H1 (cell line): ENCODE measurements around the gene MZT2A. TPM values are rescaled to one million over a fixed set of nuclear protein-coding genes. Genes with fewer than 3 reads are reported as not detected.
"Not testable (repeated sequence)": the region's sequence is repeated elsewhere in the genome, so short reads cannot be mapped to it uniquely, and the experiment has no call there.

Source experiments
- CTCF ChIA-PET: fragments of 300-600 bp; sonication (Branson Sonifier 250); formaldehyde crosslinking; loops from one replicate; lab custom pipeline; 2021; ENCODE audit not compliant: partially characterized antibody; lab: Charles Lee
- POLR2A ChIA-PET: fragments of 300-600 bp; sonication (Branson Sonifier 250); formaldehyde crosslinking; loops from one replicate; lab custom pipeline; 2021; ENCODE audit warnings: inconsistent platforms; ENCODE audit not compliant: partially characterized antibody; lab: Charles Lee
- DNase-seq, 2 experiments: peaks; one replicate each; pipeline versions ENCODE4 v3.0.0 to v3.0.0-alpha.2; 2010 to 2022; ENCODE audit warnings: low spot score in 2 of 2, low read depth in 1 of 2, mixed read lengths in 1 of 2
- FAIRE-seq: peaks from 2 replicates; lab custom pipeline; 2011; peaks lifted over from hg19 to GRCh38; lab: Jason Lieb, UNC
- H2AFZ ChIP-seq: 2 replicates; pipeline ENCODE4 v1.8.1; 2012; ENCODE audit warnings: low read length, inconsistent platforms
- H2AK5ac ChIP-seq: 2 replicates; pipeline ENCODE4 v1.6.1; 2013; ENCODE audit warnings: low read depth, low read length
- H2BK120ac ChIP-seq: replicated peaks from 2 replicates; pipeline ENCODE3; 2013; ENCODE audit warnings: low read depth, low read length, inconsistent platforms
- H2BK12ac ChIP-seq: 2 replicates; pipeline ENCODE4 v1.6.1; 2013; ENCODE audit warnings: low read depth, low read length
- H2BK15ac ChIP-seq: 2 replicates; pipeline ENCODE4 v1.6.1; 2013; ENCODE audit warnings: low read length
- H2BK20ac ChIP-seq: 2 replicates; pipeline ENCODE4 v1.6.1; 2013; ENCODE audit warnings: low read length
- H2BK5ac ChIP-seq: 2 replicates; pipeline ENCODE4 v1.6.1; 2013; ENCODE audit warnings: low read depth, low read length
- H3K14ac ChIP-seq: 2 replicates; pipeline ENCODE4 v1.6.1; 2013; ENCODE audit warnings: inconsistent platforms; ENCODE audit not compliant: insufficient read length
- H3K18ac ChIP-seq: 2 replicates; pipeline ENCODE4 v1.6.1; 2013; ENCODE audit warnings: low read length; ENCODE audit errors: extremely low read depth
- H3K23ac ChIP-seq: 2 replicates; pipeline ENCODE4 v1.6.1; 2013; ENCODE audit warnings: inconsistent platforms; ENCODE audit not compliant: insufficient read length
- H3K23me2 ChIP-seq: 2 replicates; pipeline ENCODE4 v1.6.1; 2013; ENCODE audit warnings: low read depth, low read length
- H3K27ac ChIP-seq: 2 replicates; pipeline ENCODE4 v1.6.1; 2011; ENCODE audit warnings: low read depth, low read length, inconsistent platforms
- H3K27me3 ChIP-seq, 4 experiments: replicated peaks in 1 of 4; 1 replicate in 1 of 4; 2 replicates in 3 of 4; pipeline versions ENCODE4 v1.6.1 to v1.8.1; 2011 to 2013; ENCODE audit warnings: low read length in 3 of 4, mild to moderate bottlenecking in 3 of 4, inconsistent platforms in 2 of 4, mixed read lengths in 2 of 4, moderate library complexity in 1 of 4; ENCODE audit not compliant: control insufficient read depth in 3 of 4, insufficient read depth in 3 of 4; ENCODE audit errors: extremely low read depth in 1 of 4
- H3K36me3 ChIP-seq, 4 experiments: 2 replicates each; pipeline versions ENCODE4 v1.6.1 to v1.8.1; 2011 to 2013; ENCODE audit warnings: mild to moderate bottlenecking in 4 of 4, low read length in 3 of 4, moderate library complexity in 2 of 4, control low read depth in 1 of 4, inconsistent platforms in 1 of 4; ENCODE audit not compliant: insufficient read depth in 4 of 4, control insufficient read depth in 2 of 4
- H3K4ac ChIP-seq: replicated peaks from 2 replicates; pipeline ENCODE3; 2013; ENCODE audit warnings: low read length, low read depth, mixed read lengths, inconsistent platforms; ENCODE audit not compliant: insufficient read length
- H3K4me1 ChIP-seq, 4 experiments: replicated peaks in 1 of 4; 1 replicate in 1 of 4; 2 replicates in 3 of 4; pipeline versions ENCODE4 v1.6.1 to v1.8.1; 2011 to 2013; ENCODE audit warnings: low read length in 3 of 4, inconsistent platforms in 2 of 4, mixed read lengths in 1 of 4; ENCODE audit not compliant: insufficient read depth in 4 of 4, control insufficient read depth in 3 of 4
- H3K4me2 ChIP-seq, 2 experiments: 2 replicates each; pipeline versions ENCODE4 v1.6.1 to v1.8.1; 2011 to 2013; ENCODE audit warnings: low read depth in 2 of 2, low read length in 2 of 2, control low read depth in 1 of 2, inconsistent platforms in 1 of 2, mild to moderate bottlenecking in 1 of 2; ENCODE audit not compliant: insufficient read depth in 1 of 2
- H3K4me3 ChIP-seq, 4 experiments: fragments of 200-600, 300-600 bp in 1 of 4; sonication (generic), shearing (Covaris generic), sonication (Bioruptor Twin) in 1 of 4; 2 replicates each; pipeline versions ENCODE4 v1.5.1 to v1.8.1; 2011 to 2016; ENCODE audit warnings: low read length in 4 of 4, low read depth in 3 of 4, control low read depth in 2 of 4, inconsistent platforms in 2 of 4, mild to moderate bottlenecking in 2 of 4, mixed read lengths in 1 of 4, moderate library complexity in 1 of 4; ENCODE audit not compliant: insufficient read depth in 2 of 4; ENCODE audit errors: extremely low read depth in 1 of 4
- H3K56ac ChIP-seq: replicated peaks from 2 replicates; pipeline ENCODE3; 2013; ENCODE audit warnings: low read depth, mild to moderate bottlenecking, mixed read lengths, low read length, inconsistent platforms; ENCODE audit not compliant: insufficient read length
- H3K79me1 ChIP-seq: 2 replicates; pipeline ENCODE4 v1.6.1; 2013; ENCODE audit warnings: low read depth, low read length, control low read depth
- H3K79me2 ChIP-seq, 2 experiments: 2 replicates each; pipeline versions ENCODE4 v1.6.1 to v1.8.1; 2012 to 2013; ENCODE audit warnings: low read length in 2 of 2, mild to moderate bottlenecking in 2 of 2, inconsistent platforms in 1 of 2; ENCODE audit not compliant: insufficient read depth in 2 of 2, control insufficient read depth in 1 of 2
- H3K9ac ChIP-seq, 4 experiments: replicated peaks in 1 of 4; 1 replicate in 1 of 4; 2 replicates in 3 of 4; pipeline versions ENCODE4 v1.6.1 to v1.8.1; 2011 to 2013; ENCODE audit warnings: low read depth in 3 of 4, low read length in 3 of 4, control low read depth in 2 of 4, mild to moderate bottlenecking in 2 of 4, moderate library complexity in 2 of 4, inconsistent platforms in 1 of 4; ENCODE audit errors: extremely low read depth in 1 of 4
- H3K9me3 ChIP-seq, 2 experiments: 2 replicates each; pipeline versions ENCODE4 v1.6.1 to v1.8.1; 2012 to 2013; ENCODE audit warnings: mild to moderate bottlenecking in 2 of 2, moderate library complexity in 2 of 2, control low read depth in 1 of 2, inconsistent platforms in 1 of 2, low read depth in 1 of 2, low read length in 1 of 2, mixed read lengths in 1 of 2; ENCODE audit not compliant: insufficient read depth in 2 of 2
- H4K20me1 ChIP-seq, 2 experiments: replicated peaks in 1 of 2; 2 replicates each; pipeline versions ENCODE3 to v1.8.1; 2011 to 2013; ENCODE audit warnings: inconsistent platforms in 2 of 2, low read length in 2 of 2, mild to moderate bottlenecking in 1 of 2; ENCODE audit not compliant: insufficient read depth in 2 of 2, control insufficient read depth in 1 of 2
- H4K5ac ChIP-seq: 2 replicates; pipeline ENCODE4 v1.6.1; 2013; ENCODE audit warnings: low read length, low read depth, mixed read lengths, inconsistent platforms; ENCODE audit not compliant: insufficient read length
- H4K8ac ChIP-seq: 2 replicates; pipeline ENCODE4 v1.8.0; 2013; ENCODE audit warnings: mild to moderate bottlenecking, moderate library complexity, low read length, inconsistent platforms; ENCODE audit not compliant: insufficient read depth; ENCODE audit errors: extremely low read depth
- H4K91ac ChIP-seq: replicated peaks from 2 replicates; pipeline ENCODE3; 2013; ENCODE audit warnings: low read length, mixed read lengths, inconsistent platforms; ENCODE audit not compliant: insufficient read length
- WGBS, 2 experiments: shearing (Covaris generic) in 1 of 2; methylation state at CpG; one replicate each; pipeline versions ENCODE4 v1.1.6 to v1.1.7; 2013 to 2015; ENCODE audit warnings: low lambda C conversion rate in 2 of 2, mixed read lengths in 2 of 2, inconsistent platforms in 1 of 2, low coverage in 1 of 2, missing lambda C conversion rate in 1 of 2; ENCODE audit not compliant: insufficient replicate concordance in 2 of 2, insufficient coverage in 1 of 2, insufficient read length in 1 of 2; ENCODE audit errors: extremely low coverage in 1 of 2, missing lambda C conversion rate in 1 of 2; 5-methylcytosine and 5-hydroxymethylcytosine counted together
- polyA plus RNA-seq, 7 experiments: library from polyadenylated mRNA; depleted of rRNA in 3 of 7; stranded (reverse) in 5 of 7; unstranded in 2 of 7; fragments of >200 nt in 5 of 7; fragments of 200-250 nt in 2 of 7; gene quantifications; 1 replicate in 5 of 7; 2 replicates in 1 of 7; 4 replicates in 1 of 7; pipeline versions ENCODE4 v1.2.1 to v1.2.3, GENCODE V29; 2011 to 2013; ENCODE audit warnings: missing spikeins in 2 of 7, mixed read lengths in 2 of 7
- total RNA-seq: library from RNA; stranded (reverse); fragmentation: NEBNext Ultra II Directional; extraction: Animal tissue kit (Norgen Biotek cat#: 25700); gene quantifications from 2 replicates; pipeline ENCODE4 v1.2.1, GENCODE V29; 2021

The MZT2A gene
- total and polyA plus RNA-seq, 2 of the 8 experiments (the other 6 are each of a cell fraction or from before 2014, with no cell fraction given), result 116 to 120 TPM

GRCh38 chr2:131538856-131539255 lies 46.7 kb upstream of the MZT2A start:
- H3K56ac ChIP-seq, H2BK12ac ChIP-seq, H2AK5ac ChIP-seq, H3K4me2 ChIP-seq, H4K20me1 ChIP-seq, H3K9ac ChIP-seq, H2BK15ac ChIP-seq, H2BK20ac ChIP-seq, H3K23me2 ChIP-seq, H3K36me3 ChIP-seq, H3K27ac ChIP-seq, H4K91ac ChIP-seq, H2BK120ac ChIP-seq, H3K79me1 ChIP-seq, H3K4me1 ChIP-seq, H2BK5ac ChIP-seq, H3K18ac ChIP-seq, H3K4ac ChIP-seq, H2AFZ ChIP-seq, H4K8ac ChIP-seq, CTCF ChIA-PET, H3K27me3 ChIP-seq, H3K14ac ChIP-seq, H3K9me3 ChIP-seq, POLR2A ChIA-PET, FAIRE-seq, H3K79me2 ChIP-seq, H3K23ac ChIP-seq, DNase-seq, H4K5ac ChIP-seq, H3K4me3 ChIP-seq: not testable (repeated sequence)
- 94% methylated on average over 13 of the region's 13 CpGs; no CpG with 5 or more reads in 1 of the 2 experiments for WGBS, 2 experiments

GRCh38 chr2:131536841-131537240 lies 44.6 kb upstream of the MZT2A start:
- H3K4ac ChIP-seq, H2BK20ac ChIP-seq, H3K23me2 ChIP-seq, H2BK120ac ChIP-seq, H3K36me3 ChIP-seq, H3K4me3 ChIP-seq, H2BK15ac ChIP-seq, H3K9ac ChIP-seq, H3K23ac ChIP-seq, H3K18ac ChIP-seq, H4K8ac ChIP-seq, H2AK5ac ChIP-seq, H2BK12ac ChIP-seq, FAIRE-seq, H3K79me2 ChIP-seq, H3K56ac ChIP-seq, H3K4me1 ChIP-seq, H3K4me2 ChIP-seq, H4K91ac ChIP-seq, H3K14ac ChIP-seq, H2AFZ ChIP-seq, CTCF ChIA-PET, DNase-seq, H2BK5ac ChIP-seq, H3K27me3 ChIP-seq, H3K9me3 ChIP-seq, H3K79me1 ChIP-seq, H3K27ac ChIP-seq, H4K5ac ChIP-seq, H4K20me1 ChIP-seq: not testable (repeated sequence)
- 88% methylated on average over 10 of the region's 14 CpGs; no CpG with 5 or more reads in 1 of the 2 experiments for WGBS, 2 experiments
- POLR2A ChIA-PET, result interaction anchor here (0.6 kb wide), 1 partner anchor 123 kb away, joined by 3 read pairs; no protein-coding TSS in a partner anchor
